NCI-H2081 (cell line): ENCODE results near the gene SYT14.
"Not testable (repeated sequence)": the region's sequence is repeated elsewhere in the genome, so short reads cannot be mapped to it uniquely, and the experiment has no call there.

Experiments
- DNase-seq, 2 experiments: peaks; one replicate each; lab custom pipeline; 2025; lab: John Stamatoyannopoulos, UW

SYT14 gene

GRCh38 chr1:209937996-209938959, at the start of gene SYT14:
TSS of gene SYT14 (plus strand) at chr1:209938217. CDS start at chr1:209938265, 48 bp downstream.
- peak; percentile 83 to 86 for DNase-seq

GRCh38 chr1:209888291-209889076, 49.5 kb upstream of the SYT14 start:
- not testable (repeated sequence) for DNase-seq

GRCh38 chr1:209889077-209889418, 49.0 kb upstream of the SYT14 start:
- DNase-seq, result no peak

GRCh38 chr1:209890641-209891330, 47.2 kb upstream of the SYT14 start:
- no peak for DNase-seq

- DNase-seq, result no peak
Measured at GRCh38 chr1:209893751-209894150, 44.3 kb upstream of the SYT14 start.

GRCh38 chr1:209895709-209896108, 42.3 kb upstream of the SYT14 start:
- DNase-seq, result no peak

- no peak for DNase-seq
Measured at GRCh38 chr1:209896346-209896745, 41.7 kb upstream of the SYT14 start.

- DNase-seq, result not testable (repeated sequence)
Measured at GRCh38 chr1:209898271-209898670, 39.7 kb upstream of the SYT14 start.

- DNase-seq, result not testable (repeated sequence)
Measured at GRCh38 chr1:209898851-209899250, 39.2 kb upstream of the SYT14 start.

GRCh38 chr1:209899948-209900347, 38.1 kb upstream of the SYT14 start:
- peak; percentile 9 to 26 for DNase-seq

GRCh38 chr1:209900734-209901133, 37.3 kb upstream of the SYT14 start:
- DNase-seq, result no peak

GRCh38 chr1:209901211-209901610, 36.8 kb upstream of the SYT14 start:
- no peak for DNase-seq

- DNase-seq, result not testable (repeated sequence)
Measured at GRCh38 chr1:209904774-209905173, 33.2 kb upstream of the SYT14 start.

- DNase-seq, result no peak
Measured at GRCh38 chr1:209911746-209912145, 26.3 kb upstream of the SYT14 start.

- no peak for DNase-seq
Measured at GRCh38 chr1:209912306-209912705, 25.7 kb upstream of the SYT14 start.

GRCh38 chr1:209919637-209920036, 18.4 kb upstream of the SYT14 start:
- DNase-seq, result not testable (repeated sequence)

- no peak for DNase-seq
Measured at GRCh38 chr1:209920844-209921243, 17.2 kb upstream of the SYT14 start.

- DNase-seq, result no peak
Measured at GRCh38 chr1:209924390-209924789, 13.6 kb upstream of the SYT14 start.

GRCh38 chr1:209926045-209926444, 12.0 kb upstream of the SYT14 start:
- DNase-seq, result peak; percentile 96 to 99

- DNase-seq, result no peak
Measured at GRCh38 chr1:209927466-209927865, 10.6 kb upstream of the SYT14 start.

GRCh38 chr1:209929751-209930150, 8.3 kb upstream of the SYT14 start:
- DNase-seq, result no peak

GRCh38 chr1:209931141-209931540, 6.9 kb upstream of the SYT14 start:
- no peak for DNase-seq
